OCI-LY7 (cell line): Measurements from ENCODE around the gene ANKS1B. TPM values are rescaled to one million over a fixed set of nuclear protein-coding genes. Genes with fewer than 3 reads are reported as not detected.

Source experiments
- BruUV-seq: library from RNA; stranded (reverse); fragments of 400-500 nt; replicated peaks from 2 replicates; lab custom pipeline; 2021; lab: Mats Ljungman, UMichigan
- CTCF ChIA-PET: fragments of 300-600 bp; sonication (Branson Sonifier 250); formaldehyde crosslinking; loops from one replicate; lab custom pipeline; 2022; ENCODE audit warnings: antibody characterized with exemption; ENCODE audit not compliant: unreplicated experiment; lab: Charles Lee
- POLR2A ChIA-PET: fragments of 300-600 bp; sonication (Branson Sonifier 250); formaldehyde crosslinking; loops from one replicate; lab custom pipeline; 2022; ENCODE audit warnings: antibody characterized with exemption; lab: Charles Lee
- DNase-seq: peaks from one replicate; pipeline ENCODE4 v3.0.0-alpha.2; 2015; ENCODE audit warnings: low spot score
- H2AFZ ChIP-seq: fragments of 200-600 bp; sonication (generic), shearing (Covaris generic); 2 replicates; pipeline ENCODE4 v1.6.1; 2014; ENCODE audit warnings: mild to moderate bottlenecking, antibody characterized with exemption, low read length, moderate library complexity
- H3K27ac ChIP-seq: fragments of 200-600 bp; sonication (generic); 2 replicates; pipeline ENCODE4 v1.5.1; 2014; ENCODE audit warnings: mixed run types, low read depth, mild to moderate bottlenecking, moderate library complexity, low read length, inconsistent platforms; ENCODE audit not compliant: poor library complexity, severe bottlenecking
- H3K36me3 ChIP-seq: fragments of 200-600 bp; sonication (generic); 2 replicates; pipeline ENCODE4 v1.6.1; 2014; ENCODE audit warnings: mild to moderate bottlenecking, antibody characterized with exemption, low read length, moderate library complexity, mixed read lengths; ENCODE audit not compliant: insufficient read depth
- H3K4me1 ChIP-seq: fragments of 200-600 bp; sonication (generic); 2 replicates; pipeline ENCODE4 v1.5.1; 2014; ENCODE audit warnings: mild to moderate bottlenecking, low read length; ENCODE audit not compliant: insufficient read depth, poor library complexity, severe bottlenecking
- H3K4me2 ChIP-seq: fragments of 200-600 bp; sonication (generic); 2 replicates; pipeline ENCODE4 v1.6.1; 2014; ENCODE audit warnings: mild to moderate bottlenecking, low read length
- H3K4me3 ChIP-seq: fragments of 200-600 bp; sonication (generic); 2 replicates; pipeline ENCODE4 v1.5.1; 2014; ENCODE audit warnings: mild to moderate bottlenecking, low read depth, low read length; ENCODE audit not compliant: poor library complexity, severe bottlenecking
- H3K79me2 ChIP-seq: fragments of 200-600 bp; sonication (generic); 2 replicates; pipeline ENCODE4 v1.6.1; 2016; ENCODE audit warnings: low read depth, mild to moderate bottlenecking, low read length, moderate library complexity, mixed read lengths; ENCODE audit not compliant: insufficient read depth
- H3K9me2 ChIP-seq: fragments of 200-600 bp; sonication (generic); 2 replicates; pipeline ENCODE4 v1.6.1; 2016; ENCODE audit warnings: mild to moderate bottlenecking, low read length, mixed read lengths; ENCODE audit not compliant: insufficient read depth
- H3K9me3 ChIP-seq: fragments of 200-600 bp; sonication (generic); 2 replicates; pipeline ENCODE4 v1.6.1; 2014; ENCODE audit warnings: mild to moderate bottlenecking, mixed run types, low read length, mixed read lengths
- H4K20me1 ChIP-seq: fragments of 200-600 bp; sonication (generic); 2 replicates; pipeline ENCODE4 v1.6.1; 2014; ENCODE audit warnings: mild to moderate bottlenecking, antibody characterized with exemption, low read length, moderate library complexity, mixed read lengths; ENCODE audit not compliant: insufficient read depth
- EZH2phosphoT487 ChIP-seq: fragments of 200-600 bp; sonication (generic); IDR thresholded peaks from 2 replicates; pipeline ENCODE4 v1.6.1; 2018; ENCODE audit warnings: low read depth, borderline replicate concordance, mild to moderate bottlenecking, mixed run types, antibody characterized with exemption, low read length, moderate library complexity, mixed read lengths
- intact Hi-C: fragments of 100-400 bp; cut with micrococcal nuclease; formaldehyde crosslinking; loops from one replicate; pipeline ENCODE4 v1.10.0; 2022; ENCODE audit not compliant: unreplicated experiment
- total RNA-seq, 2 experiments: library from RNA; depleted of rRNA in 1 of 2; stranded (reverse); fragments of >200 nt in 1 of 2; shearing (Covaris generic) in 1 of 2; gene quantifications; 2 replicates each; pipeline ENCODE4 v1.2.3, GENCODE V29; 2014 to 2022
- TF ChIP-seq, protein P1 (sequence below): fragments of 200-600 bp; sonication (generic); conservative IDR thresholded peaks from 2 replicates; pipeline ENCODE4 v1.5.1; 2014; ENCODE audit warnings: mild to moderate bottlenecking, antibody characterized with exemption, low read length, moderate library complexity, mixed read lengths

The ANKS1B gene
- total RNA-seq, 2 experiments from 2014 or later = 2.9 to 6.0 TPM

- ChIA-PET CTCF (interaction anchor here (0.6 kb wide), 1 partner anchor 15 kb away, joined by 3 read pairs; no protein-coding TSS in a partner anchor), POLR2A (interaction anchor here (0.6 kb wide), 1 partner anchor 845 kb away, joined by 3 read pairs; no protein-coding TSS in a partner anchor)
- TF ChIP-seq, protein P1, sequence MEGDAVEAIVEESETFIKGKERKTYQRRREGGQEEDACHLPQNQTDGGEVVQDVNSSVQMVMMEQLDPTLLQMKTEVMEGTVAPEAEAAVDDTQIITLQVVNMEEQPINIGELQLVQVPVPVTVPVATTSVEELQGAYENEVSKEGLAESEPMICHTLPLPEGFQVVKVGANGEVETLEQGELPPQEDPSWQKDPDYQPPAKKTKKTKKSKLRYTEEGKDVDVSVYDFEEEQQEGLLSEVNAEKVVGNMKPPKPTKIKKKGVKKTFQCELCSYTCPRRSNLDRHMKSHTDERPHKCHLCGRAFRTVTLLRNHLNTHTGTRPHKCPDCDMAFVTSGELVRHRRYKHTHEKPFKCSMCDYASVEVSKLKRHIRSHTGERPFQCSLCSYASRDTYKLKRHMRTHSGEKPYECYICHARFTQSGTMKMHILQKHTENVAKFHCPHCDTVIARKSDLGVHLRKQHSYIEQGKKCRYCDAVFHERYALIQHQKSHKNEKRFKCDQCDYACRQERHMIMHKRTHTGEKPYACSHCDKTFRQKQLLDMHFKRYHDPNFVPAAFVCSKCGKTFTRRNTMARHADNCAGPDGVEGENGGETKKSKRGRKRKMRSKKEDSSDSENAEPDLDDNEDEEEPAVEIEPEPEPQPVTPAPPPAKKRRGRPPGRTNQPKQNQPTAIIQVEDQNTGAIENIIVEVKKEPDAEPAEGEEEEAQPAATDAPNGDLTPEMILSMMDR = no peak
- TF ChIP-seq EZH2phosphoT487 = no peak
- Histone ChIP-seq H3K4me3 (no peak overlapping the region), H3K36me3 (no peaks in the 10 kb centered on the region), H3K27ac (no peak overlapping the region), H2AFZ (no peak overlapping the region), H3K4me2 (no peak overlapping the region), H3K9me3 (no peaks in the 10 kb centered on the region), H4K20me1 (no peaks in the 10 kb centered on the region), H3K9me2 (no peaks in the 10 kb centered on the region), H3K79me2 (no peaks in the 10 kb centered on the region), H3K4me1 (no peaks in the 10 kb centered on the region)
- no peak for DNase-seq
- intact Hi-C loops = no loop called here
- BruUV-seq = no TSS peak
Measured at GRCh38 chr12:98808243-98808875, 1176.4 kb downstream of the ANKS1B start.

- intact Hi-C loops = no loop called here
- no peaks in the 10 kb centered on the region for H4K20me1 ChIP-seq
- TF ChIP-seq EZH2phosphoT487 = no peak
- TF ChIP-seq, protein P1 = no peak
- H3K79me2 ChIP-seq = no peaks in the 10 kb centered on the region
- H2AFZ ChIP-seq = no peak overlapping the region
- CTCF ChIA-PET = no interaction called here
- H3K27ac ChIP-seq = no peak overlapping the region
- no peaks in the 10 kb centered on the region for H3K4me1 ChIP-seq
- POLR2A ChIA-PET = interaction anchor here (0.7 to 1.1 kb wide), 2 partner anchors 169 to 1916 kb away, joined by 3 read pairs; no protein-coding TSS in a partner anchor
- H3K36me3 ChIP-seq = no peaks in the 10 kb centered on the region
- BruUV-seq = no TSS peak
- H3K4me2 ChIP-seq = no peak overlapping the region
- H3K9me3 ChIP-seq = no peaks in the 10 kb centered on the region
- no peak for DNase-seq
- H3K9me2 ChIP-seq = no peaks in the 10 kb centered on the region
- no peak overlapping the region for H3K4me3 ChIP-seq
Measured at GRCh38 chr12:98807187-98807586, 1177.5 kb downstream of the ANKS1B start.

DNA sequence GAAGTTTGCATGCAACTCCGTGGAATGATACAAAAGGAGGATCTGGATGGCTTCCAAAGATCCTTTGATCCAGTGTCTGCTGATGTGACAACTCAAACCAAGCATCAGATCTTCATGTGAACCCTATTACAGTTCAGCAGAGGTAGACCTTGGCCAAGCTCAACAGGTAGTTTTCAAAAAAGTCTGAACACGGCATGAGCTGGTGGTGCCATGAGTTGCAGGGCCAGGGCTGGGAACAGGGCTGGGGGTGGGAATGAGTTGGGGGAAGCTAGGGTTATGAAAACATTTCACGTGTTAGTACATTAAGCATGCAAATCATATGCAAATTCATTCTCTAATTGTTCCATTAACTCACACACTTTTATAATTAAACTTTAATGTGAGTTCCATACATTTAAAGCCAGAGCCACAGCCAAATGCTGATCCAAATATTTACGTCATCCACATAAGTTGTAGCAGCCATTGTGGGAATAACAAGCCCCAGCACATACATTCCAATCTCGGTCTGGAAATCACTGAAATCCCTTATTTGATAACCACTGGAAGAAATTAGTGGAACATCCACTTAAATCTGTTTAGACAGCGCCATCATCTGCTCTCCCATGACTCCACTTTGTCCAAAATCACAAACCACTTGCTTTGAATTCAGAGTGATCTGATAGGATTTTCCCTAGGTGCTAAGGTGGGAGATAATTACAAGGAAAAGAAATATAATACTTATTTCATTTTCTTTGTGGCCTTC, 1181.1 kb downstream of the ANKS1B start:
- BruUV-seq = no TSS peak
- intact Hi-C loops = no loop called here
- no peak for DNase-seq
- Histone ChIP-seq H4K20me1 (no peaks in the 10 kb centered on the region), H3K4me2 (no peak overlapping the region), H3K4me1 (no peaks in the 10 kb centered on the region), H3K79me2 (no peaks in the 10 kb centered on the region), H3K9me3 (no peaks in the 10 kb centered on the region), H3K27ac (no peak overlapping the region), H3K36me3 (no peaks in the 10 kb centered on the region), H3K4me3 (no peak overlapping the region), H2AFZ (no peak overlapping the region), H3K9me2 (no peaks in the 10 kb centered on the region)
- CTCF ChIA-PET = no interaction called here
- POLR2A ChIA-PET = no interaction called here
- no peak for TF ChIP-seq EZH2phosphoT487
- TF ChIP-seq, protein P1 = no peak
